Trophoblast cell (in vitro differentiated cells and primary cell): Measurements from ENCODE around the gene CPED1.
"Not testable (repeated sequence)": the region's sequence is repeated elsewhere in the genome, so short reads cannot be mapped to it uniquely, and the experiment has no call there.

ENCODE experiments used
- DNase-seq, 2 donors: peaks; one replicate each; pipeline ENCODE4 v3.0.0-alpha.2; 2016
- H2AFZ ChIP-seq: 2 replicates; pipeline ENCODE4 v1.6.1; 2013; ENCODE audit warnings: low read length, moderate library complexity, mild to moderate bottlenecking; ENCODE audit not compliant: insufficient read depth, poor library complexity
- H2AK5ac ChIP-seq: 2 replicates; pipeline ENCODE4 v1.6.1; 2013; ENCODE audit warnings: mild to moderate bottlenecking, low read length
- H2BK120ac ChIP-seq: 2 replicates; pipeline ENCODE4 v1.6.1; 2013; ENCODE audit warnings: low read length, mild to moderate bottlenecking, moderate library complexity; ENCODE audit not compliant: insufficient read depth, poor library complexity
- H2BK12ac ChIP-seq: 2 replicates; pipeline ENCODE4 v1.6.1; 2013; ENCODE audit warnings: mild to moderate bottlenecking, low read length, moderate library complexity
- H2BK5ac ChIP-seq: 2 replicates; pipeline ENCODE4 v1.6.1; 2013; ENCODE audit warnings: low read length, low read depth, moderate library complexity, mild to moderate bottlenecking; ENCODE audit not compliant: poor library complexity
- H3K14ac ChIP-seq: 2 replicates; pipeline ENCODE4 v1.6.1; 2013; ENCODE audit warnings: mild to moderate bottlenecking, low read length
- H3K18ac ChIP-seq: 2 replicates; pipeline ENCODE4 v1.6.1; 2013; ENCODE audit warnings: mild to moderate bottlenecking, low read length
- H3K23ac ChIP-seq: 2 replicates; pipeline ENCODE4 v1.6.1; 2013; ENCODE audit warnings: low read length
- H3K27ac ChIP-seq: 2 replicates; pipeline ENCODE4 v1.5.1; 2013; ENCODE audit warnings: low read depth, mild to moderate bottlenecking, inconsistent platforms, low read length, moderate library complexity
- H3K27me3 ChIP-seq: 2 replicates; pipeline ENCODE4 v1.6.1; 2013; ENCODE audit warnings: inconsistent platforms, mild to moderate bottlenecking, low read length, moderate library complexity; ENCODE audit not compliant: insufficient read depth
- H3K36me3 ChIP-seq, 2 experiments: 1 replicate in 1 of 2; 2 replicates in 1 of 2; pipeline ENCODE4 v1.6.1; 2013; ENCODE audit warnings: low read length in 2 of 2, mild to moderate bottlenecking in 2 of 2, moderate library complexity in 1 of 2; ENCODE audit not compliant: insufficient read depth in 2 of 2, control insufficient read depth in 1 of 2
- H3K4ac ChIP-seq: 2 replicates; pipeline ENCODE4 v1.6.1; 2013; ENCODE audit warnings: low read depth, mild to moderate bottlenecking, low read length, moderate library complexity
- H3K4me1 ChIP-seq, 2 experiments: 1 replicate in 1 of 2; 2 replicates in 1 of 2; pipeline ENCODE4 v1.6.1; 2013; ENCODE audit warnings: low read length in 2 of 2, mild to moderate bottlenecking in 2 of 2, moderate library complexity in 1 of 2; ENCODE audit not compliant: insufficient read depth in 2 of 2, control insufficient read depth in 1 of 2
- H3K4me2 ChIP-seq: 2 replicates; pipeline ENCODE4 v1.6.1; 2013; ENCODE audit warnings: inconsistent platforms, mild to moderate bottlenecking, low read length, moderate library complexity
- H3K4me3 ChIP-seq: 2 replicates; pipeline ENCODE4 v1.5.1; 2013; ENCODE audit warnings: mild to moderate bottlenecking, low read depth, low read length, inconsistent platforms
- H3K79me1 ChIP-seq: one replicate; pipeline ENCODE4 v1.6.1; 2013; ENCODE audit warnings: low read length
- H3K79me2 ChIP-seq: 2 replicates; pipeline ENCODE4 v1.6.1; 2013; ENCODE audit warnings: low read length, mild to moderate bottlenecking; ENCODE audit not compliant: control insufficient read depth, insufficient read depth, poor library complexity
- H3K9ac ChIP-seq: 2 replicates; pipeline ENCODE4 v1.6.1; 2013; ENCODE audit warnings: mild to moderate bottlenecking, low read length
- H3K9me3 ChIP-seq: 2 replicates; pipeline ENCODE4 v1.6.1; 2013; ENCODE audit warnings: low read depth, mild to moderate bottlenecking, control low read depth, inconsistent platforms, low read length; ENCODE audit not compliant: insufficient read depth
- H4K12ac ChIP-seq: 2 replicates; pipeline ENCODE4 v1.6.1; 2013; ENCODE audit warnings: low read depth, mild to moderate bottlenecking, low read length, moderate library complexity
- H4K8ac ChIP-seq: 2 replicates; pipeline ENCODE4 v1.6.1; 2013; ENCODE audit warnings: low read depth, mild to moderate bottlenecking, low read length, moderate library complexity
- H4K91ac ChIP-seq: one replicate; pipeline ENCODE4 v1.6.1; 2013; ENCODE audit warnings: low read depth, mild to moderate bottlenecking, low read length, moderate library complexity
- WGBS: extraction: QIAGEN DNeasy Blood & Tissue Kit; methylation state at CpG from one replicate; pipeline ENCODE4 v1.1.7; 2013; ENCODE audit warnings: missing lambda C conversion rate; ENCODE audit not compliant: insufficient read length, insufficient coverage; ENCODE audit errors: extremely low coverage; 5-methylcytosine and 5-hydroxymethylcytosine counted together

CPED1 gene

DNA sequence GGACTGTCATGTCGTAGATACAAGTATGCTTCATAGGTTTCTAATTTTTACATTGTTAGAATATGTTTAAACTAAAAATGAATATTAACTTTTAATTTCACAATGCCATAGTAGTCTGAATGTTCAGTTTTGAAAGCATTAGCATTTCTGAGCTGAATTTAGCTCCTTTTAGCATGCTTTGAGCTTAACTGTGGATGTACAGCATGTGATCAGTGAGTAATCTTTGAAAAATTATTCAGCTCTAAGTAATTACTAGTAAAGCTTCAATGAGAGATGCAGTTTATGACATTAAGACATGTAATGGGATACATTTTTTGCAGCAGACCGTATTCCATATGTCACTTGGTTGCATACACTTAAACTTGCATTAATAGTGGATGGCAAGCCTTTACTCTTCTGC is 226.1 kb downstream of the CPED1 start:
- no peak overlapping the region for H4K8ac ChIP-seq
- WGBS = no CpG with 5 or more reads among the region's 2 CpGs
- H3K27ac ChIP-seq = no peak overlapping the region
- H3K18ac ChIP-seq = no peak overlapping the region
- H3K23ac ChIP-seq = no peak overlapping the region
- H3K79me1 ChIP-seq = no peaks in the 10 kb centered on the region
- H3K4me1 ChIP-seq = no peaks in the 10 kb centered on the region
- no peak overlapping the region for H2AK5ac ChIP-seq
- no peak overlapping the region for H3K14ac ChIP-seq
- no peak overlapping the region for H2BK120ac ChIP-seq
- no peak overlapping the region for H2BK5ac ChIP-seq
- no peak overlapping the region for H3K4me2 ChIP-seq
- no peaks in the 10 kb centered on the region for H3K79me2 ChIP-seq
- H3K4ac ChIP-seq = no peak overlapping the region
- H3K9me3 ChIP-seq = no peaks in the 10 kb centered on the region
- H3K27me3 ChIP-seq = no peaks in the 10 kb centered on the region
- no peak overlapping the region for H4K91ac ChIP-seq
- H2BK12ac ChIP-seq = no peak overlapping the region
- H3K36me3 ChIP-seq = no peaks in the 10 kb centered on the region
- no peak for DNase-seq
- no peak overlapping the region for H3K4me3 ChIP-seq
- H2AFZ ChIP-seq = no peak overlapping the region
- H4K12ac ChIP-seq = no peak overlapping the region
- no peak overlapping the region for H3K9ac ChIP-seq

- Histone ChIP-seq H3K4me2 (no peak overlapping the region), H3K14ac (no peak overlapping the region), H2BK120ac (no peak overlapping the region), H3K27me3 (no peaks in the 10 kb centered on the region), H3K9ac (no peak overlapping the region), H3K4me3 (no peak overlapping the region), H4K12ac (no peak overlapping the region), H3K18ac (no peak overlapping the region), H2BK12ac (no peak overlapping the region), H3K4me1 (no peaks in the 10 kb centered on the region), H2AFZ (no peak overlapping the region), H3K36me3 (no peaks in the 10 kb centered on the region), H4K8ac (no peak overlapping the region), H3K79me1 (no peaks in the 10 kb centered on the region), H2AK5ac (no peak overlapping the region), H3K9me3 (no peaks in the 10 kb centered on the region), H2BK5ac (no peak overlapping the region), H3K79me2 (no peaks in the 10 kb centered on the region), H3K4ac (no peak overlapping the region), H3K27ac (no peak overlapping the region), H3K23ac (no peak overlapping the region), H4K91ac (no peak overlapping the region)
- no peak for DNase-seq
- no CpG with 5 or more reads among the region's 2 CpGs for WGBS
Measured at GRCh38 chr7:121219026-121219425, 230.5 kb downstream of the CPED1 start.

DNA sequence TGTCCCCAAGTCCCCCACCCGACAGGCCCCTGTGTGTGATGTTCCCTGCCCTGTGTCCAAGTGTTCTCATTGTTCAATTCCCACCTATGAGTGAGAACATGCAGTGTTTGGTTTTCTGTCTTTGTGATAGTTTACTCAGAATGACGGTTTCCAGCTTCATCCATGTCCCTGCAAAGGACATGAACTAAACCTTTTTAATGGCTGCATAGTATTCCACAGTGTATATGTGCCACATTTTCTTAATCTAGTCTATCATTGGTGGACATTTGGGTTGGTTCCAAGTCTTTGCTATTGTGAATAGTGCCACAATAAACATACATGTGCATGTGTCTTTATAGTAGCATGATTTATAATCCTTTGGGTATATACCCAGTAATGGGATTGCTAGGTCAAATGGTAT is 232.6 kb downstream of the CPED1 start:
- not testable (repeated sequence) for H3K4me1 ChIP-seq, H3K23ac ChIP-seq, H2BK12ac ChIP-seq, H4K8ac ChIP-seq, H3K14ac ChIP-seq, H3K9ac ChIP-seq, H3K4me3 ChIP-seq, H3K79me2 ChIP-seq, DNase-seq, H3K18ac ChIP-seq, H3K79me1 ChIP-seq, H4K12ac ChIP-seq, H2AFZ ChIP-seq, H2BK5ac ChIP-seq, H3K27me3 ChIP-seq, H3K9me3 ChIP-seq, H2AK5ac ChIP-seq, H4K91ac ChIP-seq, H3K4ac ChIP-seq, H3K27ac ChIP-seq, H3K36me3 ChIP-seq, H3K4me2 ChIP-seq, H2BK120ac ChIP-seq
- whole genome bisulfite sequencing = no CpG with 5 or more reads among the region's 2 CpGs

- H3K18ac ChIP-seq = no peak overlapping the region
- H2BK5ac ChIP-seq = no peak overlapping the region
- H3K79me2 ChIP-seq = no peaks in the 10 kb centered on the region
- H3K27ac ChIP-seq = no peak overlapping the region
- H3K9me3 ChIP-seq = no peaks in the 10 kb centered on the region
- no peak overlapping the region for H2AFZ ChIP-seq
- no peak overlapping the region for H3K4ac ChIP-seq
- no peak overlapping the region for H2AK5ac ChIP-seq
- no peaks in the 10 kb centered on the region for H3K27me3 ChIP-seq
- H3K79me1 ChIP-seq = no peaks in the 10 kb centered on the region
- no peak overlapping the region for H3K14ac ChIP-seq
- no peak overlapping the region for H4K8ac ChIP-seq
- H2BK12ac ChIP-seq = no peak overlapping the region
- H4K12ac ChIP-seq = no peak overlapping the region
- H3K9ac ChIP-seq = no peak overlapping the region
- H3K4me1 ChIP-seq = no peaks in the 10 kb centered on the region
- no peak for DNase-seq
- no peak overlapping the region for H3K4me3 ChIP-seq
- H3K4me2 ChIP-seq = no peak overlapping the region
- H2BK120ac ChIP-seq = no peak overlapping the region
- no peak overlapping the region for H4K91ac ChIP-seq
- no CpG with 5 or more reads among the region's 1 CpG for WGBS
- no peak overlapping the region for H3K23ac ChIP-seq
- H3K36me3 ChIP-seq = no peaks in the 10 kb centered on the region
Measured at GRCh38 chr7:121228779-121229178, 240.3 kb downstream of the CPED1 start.

DNA sequence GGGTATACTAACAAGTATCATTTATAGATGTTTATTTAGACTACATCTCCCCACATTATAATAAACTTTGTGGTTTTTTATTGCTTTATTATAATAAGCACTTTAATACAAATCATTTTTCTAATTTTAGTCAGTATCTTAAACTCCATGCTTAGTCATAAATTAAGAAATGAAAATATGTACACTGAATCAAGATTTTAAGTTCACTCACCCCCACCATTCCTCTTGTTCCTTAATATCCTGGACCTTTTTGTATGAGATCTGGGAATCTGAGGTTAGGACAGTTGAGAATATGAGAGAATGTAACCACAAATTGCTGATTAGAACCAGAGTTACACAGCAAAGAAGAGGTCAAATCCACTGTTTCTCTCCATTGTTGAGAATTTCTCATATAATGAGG is 246.7 kb downstream of the CPED1 start:
- Histone ChIP-seq H4K8ac (no peak overlapping the region), H3K27me3 (no peaks in the 10 kb centered on the region)

More for the DNA sequence above, 246.7 kb downstream of the CPED1 start:
- Histone ChIP-seq H3K4ac (no peak overlapping the region), H3K36me3 (no peaks in the 10 kb centered on the region), H2AK5ac (no peak overlapping the region), H3K9me3 (no peaks in the 10 kb centered on the region), H2BK12ac (no peak overlapping the region), H2BK120ac (no peak overlapping the region), H3K79me2 (no peaks in the 10 kb centered on the region), H4K12ac (no peak overlapping the region), H3K4me3 (no peak overlapping the region), H3K14ac (no peak overlapping the region), H3K4me2 (no peak overlapping the region), H3K79me1 (no peaks in the 10 kb centered on the region), H3K18ac (no peak overlapping the region), H2BK5ac (no peak overlapping the region), H4K91ac (no peak overlapping the region), H3K27ac (no peak overlapping the region), H3K9ac (no peak overlapping the region), H3K23ac (no peak overlapping the region), H3K4me1 (no peaks in the 10 kb centered on the region), H2AFZ (no peak overlapping the region)
- no peak for DNase-seq
